OCI-LY1 (cell line): Measurements from ENCODE around the gene DAP.
"Not testable (repeated sequence)": the region's sequence is repeated elsewhere in the genome, so short reads cannot be mapped to it uniquely, and the experiment has no call there.

ENCODE experiments used
- H2AFZ ChIP-seq: fragments of 200-600 bp; sonication (generic), shearing (Covaris generic); 2 replicates; pipeline ENCODE4 v1.6.0; 2014; ENCODE audit warnings: antibody characterized with exemption, mild to moderate bottlenecking, low read length
- H3F3A ChIP-seq: fragments of 200-600 bp; sonication (generic), shearing (Covaris generic); 2 replicates; pipeline ENCODE4 v1.6.0; 2014; ENCODE audit warnings: mild to moderate bottlenecking, antibody characterized with exemption, low read length, moderate library complexity; ENCODE audit not compliant: insufficient read depth
- H3K27ac ChIP-seq: fragments of 200-600 bp; sonication (generic); 2 replicates; pipeline ENCODE4 v1.5.1; 2014; ENCODE audit warnings: low read length, mixed run types, mild to moderate bottlenecking, low read depth; ENCODE audit not compliant: poor library complexity, severe bottlenecking
- H3K27me3 ChIP-seq: fragments of 200-600 bp; sonication (generic); 2 replicates; pipeline ENCODE4 v1.6.0; 2014; ENCODE audit warnings: antibody characterized with exemption, mild to moderate bottlenecking, low read length, moderate library complexity; ENCODE audit not compliant: insufficient read depth
- H3K36me3 ChIP-seq: fragments of 200-600 bp; sonication (generic); 2 replicates; pipeline ENCODE4 v1.6.1; 2014; ENCODE audit warnings: mild to moderate bottlenecking, antibody characterized with exemption, low read length, moderate library complexity, mixed read lengths; ENCODE audit not compliant: insufficient read depth
- H3K4me1 ChIP-seq: fragments of 200-600 bp; sonication (generic); 2 replicates; pipeline ENCODE4 v1.5.1; 2014; ENCODE audit warnings: mild to moderate bottlenecking, low read length, moderate library complexity; ENCODE audit not compliant: insufficient read depth, severe bottlenecking
- H3K4me2 ChIP-seq: fragments of 200-600 bp; sonication (generic), shearing (Covaris generic); 2 replicates; pipeline ENCODE4 v1.6.1; 2014; ENCODE audit warnings: low read length
- H3K4me3 ChIP-seq: fragments of 200-600 bp; sonication (generic); 2 replicates; pipeline ENCODE4 v1.5.1; 2014; ENCODE audit warnings: low read length, low read depth, mild to moderate bottlenecking, mixed read lengths; ENCODE audit not compliant: poor library complexity, severe bottlenecking
- H3K79me2 ChIP-seq: fragments of 200-600 bp; shearing (Covaris generic); 2 replicates; pipeline ENCODE4 v1.6.1; 2016; ENCODE audit warnings: mixed run types, low read length, mixed read lengths; ENCODE audit not compliant: insufficient read depth
- H3K9ac ChIP-seq: fragments of 200-600 bp; sonication (generic), shearing (Covaris generic); 2 replicates; pipeline ENCODE4 v1.6.1; 2014; ENCODE audit warnings: mild to moderate bottlenecking, low read length, mixed read lengths
- H3K9me2 ChIP-seq: fragments of 200-600 bp; sonication (generic), shearing (Covaris generic); 2 replicates; pipeline ENCODE4 v1.6.1; 2014; ENCODE audit warnings: low read depth, mild to moderate bottlenecking, low read length, mixed read lengths
- H3K9me3 ChIP-seq: fragments of 200-600 bp; shearing (Covaris generic); 2 replicates; pipeline ENCODE4 v1.6.1; 2014; ENCODE audit warnings: low read length, mixed read lengths
- H4K20me1 ChIP-seq: fragments of 200-600 bp; sonication (generic), shearing (Covaris generic); 2 replicates; pipeline ENCODE4 v1.6.0; 2016; ENCODE audit warnings: mild to moderate bottlenecking, low read length; ENCODE audit not compliant: insufficient read depth
- EZH2 ChIP-seq: fragments of 200-600 bp; sonication (generic), shearing (Covaris generic); IDR thresholded peaks from 2 replicates; pipeline ENCODE4 v1.8.0; 2017; ENCODE audit warnings: borderline replicate concordance, mixed run types, mild to moderate bottlenecking, antibody characterized with exemption, low read length, moderate library complexity, mixed read lengths
- TF ChIP-seq, protein P1 (sequence below): fragments of 200-600 bp; sonication (generic), shearing (Covaris generic); IDR thresholded peaks from 2 replicates; pipeline ENCODE4 v1.5.1; 2017; ENCODE audit warnings: mild to moderate bottlenecking, antibody characterized with exemption, low read length, moderate library complexity, mixed read lengths

The DAP gene

DNA sequence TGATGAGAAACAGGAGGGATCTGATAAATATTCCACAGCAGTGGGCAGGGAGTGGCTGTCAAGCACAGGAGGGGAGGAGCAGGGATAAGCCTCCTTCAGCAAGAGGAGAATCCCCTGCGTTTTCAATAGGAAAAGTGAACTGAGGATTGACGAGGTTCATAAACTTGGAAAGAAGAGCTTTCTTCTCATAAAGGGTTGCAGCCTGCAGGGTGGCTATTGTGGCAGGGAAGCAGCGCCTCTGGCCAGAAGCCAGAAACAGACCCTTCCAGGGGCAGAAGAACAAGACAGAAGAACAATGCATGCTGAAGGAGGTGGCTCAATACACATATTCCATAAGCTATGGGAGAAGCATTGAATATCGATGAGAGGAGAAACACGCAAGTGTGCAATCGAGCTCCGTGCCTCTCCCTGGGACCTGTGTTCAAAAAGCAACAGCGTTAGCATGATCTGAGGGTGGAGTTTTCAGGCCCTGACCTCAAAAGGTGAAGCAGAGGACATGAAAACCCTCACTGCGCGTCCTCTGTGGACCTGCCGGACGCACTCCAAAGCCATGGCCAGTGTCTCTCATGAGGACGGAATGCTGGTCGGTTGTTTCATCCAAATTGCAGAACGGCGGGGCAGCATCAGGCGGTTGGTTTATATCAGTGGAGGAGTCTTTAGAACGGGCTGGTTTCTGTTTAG, 129.6 kb downstream of the DAP start:
- no peaks in the 10 kb centered on the region for H3K9me3 ChIP-seq
- no peak overlapping the region for H3K4me3 ChIP-seq
- no peak overlapping the region for H3K27ac ChIP-seq
- H3K4me1 ChIP-seq: peaks cover 20% of the 10 kb centered on the region
- no peak overlapping the region for H2AFZ ChIP-seq
- no peaks in the 10 kb centered on the region for H3K36me3 ChIP-seq
- no peaks in the 10 kb centered on the region for H4K20me1 ChIP-seq
- no peaks in the 10 kb centered on the region for H3K79me2 ChIP-seq
- H3K9me2 ChIP-seq: no peaks in the 10 kb centered on the region
- H3K4me2 ChIP-seq: no peak overlapping the region
- no peak overlapping the region for H3K9ac ChIP-seq
- no peaks in the 10 kb centered on the region for H3F3A ChIP-seq
- no peaks in the 10 kb centered on the region; the same call in 1 of the 2 replicates for H3K27me3 ChIP-seq
- TF ChIP-seq, protein P1, sequence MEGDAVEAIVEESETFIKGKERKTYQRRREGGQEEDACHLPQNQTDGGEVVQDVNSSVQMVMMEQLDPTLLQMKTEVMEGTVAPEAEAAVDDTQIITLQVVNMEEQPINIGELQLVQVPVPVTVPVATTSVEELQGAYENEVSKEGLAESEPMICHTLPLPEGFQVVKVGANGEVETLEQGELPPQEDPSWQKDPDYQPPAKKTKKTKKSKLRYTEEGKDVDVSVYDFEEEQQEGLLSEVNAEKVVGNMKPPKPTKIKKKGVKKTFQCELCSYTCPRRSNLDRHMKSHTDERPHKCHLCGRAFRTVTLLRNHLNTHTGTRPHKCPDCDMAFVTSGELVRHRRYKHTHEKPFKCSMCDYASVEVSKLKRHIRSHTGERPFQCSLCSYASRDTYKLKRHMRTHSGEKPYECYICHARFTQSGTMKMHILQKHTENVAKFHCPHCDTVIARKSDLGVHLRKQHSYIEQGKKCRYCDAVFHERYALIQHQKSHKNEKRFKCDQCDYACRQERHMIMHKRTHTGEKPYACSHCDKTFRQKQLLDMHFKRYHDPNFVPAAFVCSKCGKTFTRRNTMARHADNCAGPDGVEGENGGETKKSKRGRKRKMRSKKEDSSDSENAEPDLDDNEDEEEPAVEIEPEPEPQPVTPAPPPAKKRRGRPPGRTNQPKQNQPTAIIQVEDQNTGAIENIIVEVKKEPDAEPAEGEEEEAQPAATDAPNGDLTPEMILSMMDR: no peak
- TF ChIP-seq EZH2: no peak

DNA sequence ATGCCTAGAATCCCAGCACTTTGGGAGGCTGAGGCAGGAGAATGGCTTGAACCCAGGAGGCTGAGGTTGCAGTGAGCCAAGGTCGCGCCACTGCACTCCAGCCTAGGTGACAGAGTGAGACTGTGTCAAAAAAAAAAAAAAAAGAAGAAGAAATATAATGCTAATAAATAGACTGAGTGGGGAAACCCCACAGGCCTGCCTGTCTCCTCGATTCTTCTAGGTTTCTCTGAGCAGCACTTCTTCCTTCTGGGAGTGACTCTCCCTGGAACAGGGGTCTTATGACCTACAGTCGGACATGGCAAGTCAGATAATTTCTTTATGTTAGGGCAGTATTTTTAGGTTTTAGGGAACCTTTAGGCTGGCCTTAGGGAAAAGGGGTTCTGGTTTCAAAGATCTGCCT, 130.3 kb downstream of the DAP start:
- H3K27ac ChIP-seq, H3K4me2 ChIP-seq, H3K79me2 ChIP-seq, H3K36me3 ChIP-seq, H3K9me3 ChIP-seq, H4K20me1 ChIP-seq, H2AFZ ChIP-seq, H3K9ac ChIP-seq, H3K27me3 ChIP-seq, H3K4me3 ChIP-seq, H3K9me2 ChIP-seq, H3F3A ChIP-seq: not testable (repeated sequence)
- peaks cover 20% of the 10 kb centered on the region for H3K4me1 ChIP-seq

DNA sequence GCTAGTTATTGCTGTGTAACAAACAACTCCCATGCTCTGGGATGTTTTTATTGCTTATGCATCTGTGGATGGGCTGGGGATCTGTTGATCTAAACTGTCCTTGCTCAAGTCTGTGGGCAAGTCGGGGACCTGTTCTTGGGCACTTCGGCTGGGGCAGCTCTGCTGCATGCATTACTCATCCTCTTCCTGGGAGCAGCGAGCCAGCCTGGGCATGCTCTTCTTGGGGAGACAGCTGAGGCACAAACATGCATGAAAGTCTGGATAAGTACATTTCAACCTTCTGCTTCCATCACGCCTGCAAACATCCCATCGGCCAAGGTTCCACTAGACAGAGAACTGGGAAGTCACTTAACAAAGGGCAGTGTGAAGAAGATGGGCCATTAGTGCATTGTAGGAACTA, 130.9 kb downstream of the DAP start:
- Histone ChIP-seq H3K27me3 (peaks cover 4% of the 10 kb centered on the region), H3K36me3 (no peaks in the 10 kb centered on the region), H3K4me3 (no peak overlapping the region), H2AFZ (no peak overlapping the region), H3K9me2 (no peaks in the 10 kb centered on the region), H4K20me1 (no peaks in the 10 kb centered on the region), H3K9ac (no peak overlapping the region), H3K4me1 (peaks cover 20% of the 10 kb centered on the region), H3K4me2 (no peak overlapping the region), H3K79me2 (no peaks in the 10 kb centered on the region), H3F3A (no peaks in the 10 kb centered on the region), H3K27ac (no peak overlapping the region), H3K9me3 (no peaks in the 10 kb centered on the region)
- TF ChIP-seq EZH2: no peak
- TF ChIP-seq, protein P1: no peak

DNA sequence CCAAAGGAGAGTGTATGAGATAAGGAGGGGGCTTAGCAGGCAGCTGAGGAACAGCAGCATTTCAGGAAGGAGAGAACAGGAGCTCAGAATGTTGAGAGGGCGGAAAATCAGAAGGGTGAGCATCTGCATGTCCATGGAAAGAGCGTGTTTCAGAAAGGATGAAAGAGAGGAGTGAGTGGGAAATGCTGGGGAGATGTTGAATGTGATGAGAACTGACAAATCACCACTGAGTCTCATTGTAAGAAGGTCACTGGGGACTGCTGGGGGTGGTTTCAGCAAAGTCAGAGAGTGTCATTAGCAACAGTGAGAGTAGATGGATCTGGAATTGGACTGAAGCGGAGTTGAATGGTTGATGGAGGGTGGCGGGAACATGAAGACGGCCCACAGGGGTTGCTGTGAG, 131.4 kb downstream of the DAP start:
- no peaks in the 10 kb centered on the region for H3K79me2 ChIP-seq
- H3K27ac ChIP-seq: no peak overlapping the region
- no peaks in the 10 kb centered on the region for H3K36me3 ChIP-seq
- no peak overlapping the region for H3K4me2 ChIP-seq
- TF ChIP-seq EZH2: no peak
- TF ChIP-seq, protein P1: no peak
- peaks cover 20% of the 10 kb centered on the region for H3K4me1 ChIP-seq
- no peak overlapping the region for H2AFZ ChIP-seq
- H3F3A ChIP-seq: no peaks in the 10 kb centered on the region
- H3K9me3 ChIP-seq: no peaks in the 10 kb centered on the region
- no peak overlapping the region for H3K4me3 ChIP-seq
- H3K27me3 ChIP-seq: peaks cover 4% of the 10 kb centered on the region
- no peaks in the 10 kb centered on the region for H3K9me2 ChIP-seq
- no peaks in the 10 kb centered on the region for H4K20me1 ChIP-seq
- no peak overlapping the region for H3K9ac ChIP-seq
